ENCODE measurements around the gene CARNS1. TPM values are rescaled to one million over a fixed set of nuclear protein-coding genes. Genes with fewer than 3 reads are reported as not detected.
A peak's percentile ranks its signal among the peaks of the same experiment; 100 is the strongest.

CARNS1 gene
- total RNA-seq, 4 donors from 2014 or later, result 0.27 to 4.4 (median 0.43) TPM

- H3K27ac ChIP-seq, result no peak overlapping the region
- TF ChIP-seq EP300 (IDR thresholded peaks at IDR 0.05; ENCODE audit: low read depth) (no peak), POLR2A (IDR thresholded peaks at IDR 0.05) (no peak), POLR2AphosphoS5 (IDR thresholded peaks at IDR 0.05) (no peak), CTCF (IDR thresholded peaks at IDR 0.05) (no peak)
- H3K4me3 ChIP-seq, result no peak overlapping the region
- H3K9me3 ChIP-seq, result no peaks in the 10 kb centered on the region
- in situ Hi-C loops (cut with MboI; ENCODE audit: low pct_ligation_motif_present in 1 of 4, low pct_unique_long_range_greater_than_20kb in 1 of 4, low sequenced_read_pairs in 3 of 4) (no loop called here), intact Hi-C loops (cut with DNase I; ENCODE audit: low total_unique reads) (no loop called here)
- 60 to 67% methylated on average over 1 to 2 of the region's 2 CpGs for WGBS, 2 donors (ENCODE audit: low coverage in 1 of 2)
- no peaks in the 10 kb centered on the region for H3K36me3 ChIP-seq
- peaks cover 0 to 29% (median 20%) of the 10 kb centered on the region in 4 donors for H3K4me1 ChIP-seq
- H3K27me3 ChIP-seq, result peaks cover 38% of the 10 kb centered on the region
- no peak for DNase-seq
Measured at GRCh38 chr11:67413266-67413849, 2.1 kb upstream of the CARNS1 start.

GRCh38 chr11:67416416-67417335, 1.2 kb downstream of the CARNS1 start:
- in situ Hi-C loops (cut with MboI; ENCODE audit: low pct_ligation_motif_present in 1 of 4, low pct_unique_long_range_greater_than_20kb in 1 of 4, low sequenced_read_pairs in 3 of 4), result no loop called here
- H3K27ac ChIP-seq, result peak overlapping the region in 1 of 4 donors; percentile 36
- peaks cover 13 to 42% (median 29%) of the 10 kb centered on the region in 4 donors for H3K4me1 ChIP-seq
- 60% methylated on average over 21 of the region's 21 CpGs; no CpG with 5 or more reads in 1 of the 2 donors for WGBS, 2 donors (ENCODE audit: low coverage in 1 of 2)
- H3K27me3 ChIP-seq, result peaks cover 23% of the 10 kb centered on the region
- TF ChIP-seq EP300 (IDR thresholded peaks at IDR 0.05; ENCODE audit: low read depth) (no peak), POLR2A (IDR thresholded peaks at IDR 0.05) (no peak), POLR2AphosphoS5 (IDR thresholded peaks at IDR 0.05) (no peak)
- H3K9me3 ChIP-seq, result no peaks in the 10 kb centered on the region
- H3K4me3 ChIP-seq, result no peak overlapping the region
- no peaks in the 10 kb centered on the region for H3K36me3 ChIP-seq
- no peak for DNase-seq
- intact Hi-C loops (cut with DNase I; ENCODE audit: low total_unique reads), result no loop called here

GRCh38 chr11:67417425-67417824, 1.9 kb downstream of the CARNS1 start:
- Histone ChIP-seq H3K9me3 (no peaks in the 10 kb centered on the region), H3K36me3 (no peaks in the 10 kb centered on the region), H3K27me3 (peaks cover 20% of the 10 kb centered on the region), H3K27ac (no peak overlapping the region), H3K4me1 (peaks cover 13 to 42% (median 29%) of the 10 kb centered on the region in 4 donors), H3K4me3 (no peak overlapping the region)
- no peak for DNase-seq
- intact Hi-C loops (cut with DNase I; ENCODE audit: low total_unique reads), result no loop called here
- TF ChIP-seq EP300 (IDR thresholded peaks at IDR 0.05; ENCODE audit: low read depth) (no peak), POLR2AphosphoS5 (IDR thresholded peaks at IDR 0.05) (no peak), POLR2A (IDR thresholded peaks at IDR 0.05) (no peak), CTCF (IDR thresholded peaks at IDR 0.05) (no peak)
- in situ Hi-C loops (cut with MboI; ENCODE audit: low pct_ligation_motif_present in 1 of 4, low pct_unique_long_range_greater_than_20kb in 1 of 4, low sequenced_read_pairs in 3 of 4), result no loop called here
- 93% methylated on average over 3 of the region's 12 CpGs; no CpG with 5 or more reads in 1 of the 2 donors for WGBS, 2 donors (ENCODE audit: low coverage in 1 of 2)

GRCh38 chr11:67418476-67419281, 3.2 kb downstream of the CARNS1 start:
- in situ Hi-C loops (cut with MboI; ENCODE audit: low pct_ligation_motif_present in 1 of 4, low pct_unique_long_range_greater_than_20kb in 1 of 4, low sequenced_read_pairs in 3 of 4) (no loop called here), intact Hi-C loops (cut with DNase I; ENCODE audit: low total_unique reads) (no loop called here)
- Histone ChIP-seq H3K4me3 (no peak overlapping the region), H3K27me3 (peaks cover 12% of the 10 kb centered on the region), H3K36me3 (no peaks in the 10 kb centered on the region), H3K27ac (peak overlapping the region in 1 of 4 donors; percentile 30), H3K4me1 (peaks cover 13 to 42% (median 29%) of the 10 kb centered on the region in 4 donors), H3K9me3 (no peaks in the 10 kb centered on the region)
- no peak for DNase-seq
- WGBS, 2 donors (ENCODE audit: low coverage in 1 of 2), result 76% methylated on average over 25 of the region's 26 CpGs; no CpG with 5 or more reads in 1 of the 2 donors
- TF ChIP-seq CTCF (IDR thresholded peaks at IDR 0.05), result no peak
- no peak for TF ChIP-seq POLR2A (IDR thresholded peaks at IDR 0.05)
- TF ChIP-seq POLR2AphosphoS5 (IDR thresholded peaks at IDR 0.05), result no peak
- no peak for TF ChIP-seq EP300 (IDR thresholded peaks at IDR 0.05; ENCODE audit: low read depth)
